Muscle of arm (tissue), 12 donors: Measurements from ENCODE around the gene CCDC27. TPM values are rescaled to one million over a fixed set of nuclear protein-coding genes. Genes with fewer than 3 reads are reported as not detected.
A peak's percentile ranks its signal among the peaks of the same experiment; 100 is the strongest.

Experiments
- DNase-seq: peaks from one replicate; pipeline ENCODE4 v3.0.0-alpha.2; 2013
- polyA plus RNA-seq, 12 donors: library from polyadenylated mRNA; unstranded; fragments of 120-200 nt; gene quantifications; one replicate each; pipeline ENCODE4 v1.2.1, GENCODE V29; 2013; ENCODE audit not compliant: insufficient read length in 12 of 12

CCDC27 gene
- polyA plus RNA-seq, 12 donors = 0.08 to 0.34 (median 0.13) TPM; not detected in 2

GRCh38 chr1:3753656-3754454 is 1.6 kb downstream of the CCDC27 start:
- no peak for DNase-seq

- DNase-seq = no peak
Observed at GRCh38 chr1:3756394-3756793, 4.1 kb downstream of the CCDC27 start.

- no peak for DNase-seq
Observed at GRCh38 chr1:3759164-3759563, 6.9 kb downstream of the CCDC27 start.

GRCh38 chr1:3759796-3760195 is 7.5 kb downstream of the CCDC27 start:
- no peak for DNase-seq

GRCh38 chr1:3761296-3762010 is 9.2 kb downstream of the CCDC27 start:
- no peak for DNase-seq

- DNase-seq = no peak
Observed at GRCh38 chr1:3762151-3762872, 10.1 kb downstream of the CCDC27 start.

GRCh38 chr1:3762873-3763228 is 10.6 kb downstream of the CCDC27 start:
- no peak for DNase-seq

GRCh38 chr1:3763351-3764125 is 11.3 kb downstream of the CCDC27 start:
- no peak for DNase-seq

- no peak for DNase-seq
Observed at GRCh38 chr1:3767328-3767925, 15.2 kb downstream of the CCDC27 start.

GRCh38 chr1:3768811-3769390 is 16.7 kb downstream of the CCDC27 start:
- no peak for DNase-seq

- no peak for DNase-seq
Observed at GRCh38 chr1:3770047-3770765, 18.0 kb downstream of the CCDC27 start.

GRCh38 chr1:3771108-3772026 is 19.1 kb downstream of the CCDC27 start:
- DNase-seq = no peak

GRCh38 chr1:3772027-3772714 is 19.9 kb downstream of the CCDC27 start:
- peak; percentile 66 for DNase-seq

GRCh38 chr1:3772715-3773571 is 20.7 kb downstream of the CCDC27 start, which contains the start of gene SMIM1:
TSS of gene SMIM1 (plus strand) at chr1:3772749. CDS start at chr1:3775374, 2,625 bp downstream.
- DNase-seq = no peak

GRCh38 chr1:3773572-3774275 is 21.5 kb downstream of the CCDC27 start:
- no peak for DNase-seq

GRCh38 chr1:3774276-3774945 is 22.2 kb downstream of the CCDC27 start:
- DNase-seq = no peak
